HEK293 (cell line): Measurements from ENCODE around the gene RGS9.

Experiments used
- OVOL3 ChIP-seq: fragments of 450-650 bp; formaldehyde crosslinking; IDR thresholded peaks from 2 replicates; pipeline ENCODE4 v1.5.1; 2016; ENCODE audit warnings: missing biosample characterization, missing genetic modification characterization
- ZNF747 ChIP-seq: fragments of 450-650 bp; formaldehyde crosslinking; IDR thresholded peaks from 2 replicates; pipeline ENCODE4 v1.5.1; 2016; ENCODE audit warnings: missing biosample characterization, missing genetic modification characterization
- TF ChIP-seq, protein P1 (sequence below): fragments of 450-650 bp; formaldehyde crosslinking; IDR thresholded peaks from 2 replicates; pipeline ENCODE4 v1.5.1; 2016; ENCODE audit warnings: missing biosample characterization, missing genetic modification characterization

DNA sequence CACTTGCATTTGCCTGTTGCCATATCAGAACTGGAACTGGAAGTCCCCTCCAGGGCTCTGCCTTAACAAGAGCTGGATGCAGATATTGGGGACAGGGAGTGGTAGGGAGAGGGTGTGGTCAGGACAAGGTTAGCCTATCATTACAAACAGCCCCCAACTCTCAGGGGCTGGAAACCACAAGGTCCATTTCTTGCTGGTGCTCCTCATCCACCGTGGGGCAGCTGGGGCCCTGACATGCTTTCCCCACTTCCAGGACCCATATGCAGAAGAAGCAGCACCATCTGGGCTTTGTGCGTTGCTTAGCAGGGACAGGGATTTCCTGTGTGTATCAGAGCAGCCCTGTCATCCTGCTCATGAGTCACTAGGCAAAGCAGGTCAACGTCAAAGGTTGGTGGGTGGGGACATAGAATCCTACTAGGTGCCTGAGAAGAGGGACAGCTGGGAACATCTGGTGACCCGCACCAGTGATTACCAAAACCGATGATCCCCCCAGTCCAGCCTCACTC, 26.9 kb downstream of the RGS9 start:
- no peak for TF ChIP-seq OVOL3
- TF ChIP-seq, protein P1, sequence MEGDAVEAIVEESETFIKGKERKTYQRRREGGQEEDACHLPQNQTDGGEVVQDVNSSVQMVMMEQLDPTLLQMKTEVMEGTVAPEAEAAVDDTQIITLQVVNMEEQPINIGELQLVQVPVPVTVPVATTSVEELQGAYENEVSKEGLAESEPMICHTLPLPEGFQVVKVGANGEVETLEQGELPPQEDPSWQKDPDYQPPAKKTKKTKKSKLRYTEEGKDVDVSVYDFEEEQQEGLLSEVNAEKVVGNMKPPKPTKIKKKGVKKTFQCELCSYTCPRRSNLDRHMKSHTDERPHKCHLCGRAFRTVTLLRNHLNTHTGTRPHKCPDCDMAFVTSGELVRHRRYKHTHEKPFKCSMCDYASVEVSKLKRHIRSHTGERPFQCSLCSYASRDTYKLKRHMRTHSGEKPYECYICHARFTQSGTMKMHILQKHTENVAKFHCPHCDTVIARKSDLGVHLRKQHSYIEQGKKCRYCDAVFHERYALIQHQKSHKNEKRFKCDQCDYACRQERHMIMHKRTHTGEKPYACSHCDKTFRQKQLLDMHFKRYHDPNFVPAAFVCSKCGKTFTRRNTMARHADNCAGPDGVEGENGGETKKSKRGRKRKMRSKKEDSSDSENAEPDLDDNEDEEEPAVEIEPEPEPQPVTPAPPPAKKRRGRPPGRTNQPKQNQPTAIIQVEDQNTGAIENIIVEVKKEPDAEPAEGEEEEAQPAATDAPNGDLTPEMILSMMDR (tag by site-specific recombination): no peak
- no peak for TF ChIP-seq ZNF747 (tag by site-specific recombination)
